SK-N-MC (cell line): ENCODE results near the gene G6PC1.

Experiments
- EZH2 ChIP-seq: fragments of 200-600 bp; sonication (generic); IDR thresholded peaks from one replicate; pipeline ENCODE4 v1.6.1; 2017; ENCODE audit warnings: antibody characterized with exemption
- POLR2AphosphoS5 ChIP-seq: IDR thresholded peaks from 2 replicates; pipeline ENCODE4 v1.6.1; 2012; ENCODE audit warnings: mild to moderate bottlenecking, low read depth, low read length, borderline replicate concordance

DNA sequence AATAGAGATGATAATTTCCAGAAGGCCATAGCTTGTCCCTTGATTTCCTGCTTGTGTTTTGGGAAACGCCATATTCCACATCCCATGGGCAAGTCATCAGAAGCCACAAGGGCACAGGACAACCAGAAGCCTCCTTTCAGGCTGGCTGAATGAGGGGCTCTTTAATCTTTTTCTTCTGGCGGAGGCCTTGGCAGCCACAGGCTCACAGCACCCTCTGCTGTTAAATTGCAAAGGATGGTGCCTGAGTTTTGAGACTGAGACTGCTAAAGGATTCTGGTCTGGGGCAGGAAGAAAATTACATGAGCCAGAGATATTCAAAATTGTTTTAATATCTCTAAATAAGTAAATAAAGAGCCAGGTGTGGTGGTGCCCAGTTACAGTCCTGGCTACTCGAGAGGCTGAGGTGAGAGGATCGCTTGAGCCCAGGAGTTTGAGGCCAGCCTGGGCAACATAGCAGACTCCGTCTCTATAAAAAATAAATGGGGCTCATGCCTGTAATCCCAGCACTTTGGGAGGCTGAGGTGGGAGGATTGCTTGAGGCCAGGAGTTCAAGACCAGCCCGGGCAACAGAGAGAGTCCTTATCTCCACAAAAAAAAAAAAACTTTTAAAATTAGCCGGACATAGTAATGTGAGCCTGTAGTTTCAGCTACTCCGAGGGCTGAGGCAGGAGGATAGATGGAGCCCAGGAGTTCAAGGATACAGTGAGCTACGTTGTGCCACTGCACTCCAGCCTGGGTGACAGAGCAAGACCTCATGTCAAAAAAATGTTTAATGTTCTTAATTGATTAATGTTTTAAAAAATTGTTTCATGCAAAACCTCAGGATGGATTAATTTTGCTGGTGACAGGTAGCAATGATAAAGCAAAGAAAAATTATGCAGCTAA lies 37.4 kb downstream of the G6PC1 start:
- TF ChIP-seq POLR2AphosphoS5 (no peak), EZH2 (no peak)
